Neural cell (in vitro differentiated cells): Measurements from ENCODE around the gene KNG1.

ENCODE experiments used
- EP300 ChIP-seq: fragments of 450-650 bp; conservative IDR thresholded peaks from 2 replicates; pipeline ENCODE4 v1.6.1; 2014; ENCODE audit warnings: antibody characterized with exemption, mild to moderate bottlenecking, moderate library complexity; ENCODE audit not compliant: poor library complexity, severe bottlenecking
- POLR2AphosphoS5 ChIP-seq: IDR thresholded peaks from 2 replicates; pipeline ENCODE4 v1.6.1; 2012
- RAD21 ChIP-seq: fragments of 450-650 bp; conservative IDR thresholded peaks from 2 replicates; pipeline ENCODE4 v1.6.1; 2014; ENCODE audit warnings: antibody characterized with exemption, mild to moderate bottlenecking, moderate library complexity
- SMC3 ChIP-seq: fragments of 450-650 bp; conservative IDR thresholded peaks from 2 replicates; pipeline ENCODE4 v1.6.1; 2014; ENCODE audit warnings: antibody characterized with exemption, mild to moderate bottlenecking, moderate library complexity; ENCODE audit not compliant: poor library complexity
- TAF1 ChIP-seq: IDR thresholded peaks from 2 replicates; pipeline ENCODE4 v1.6.1; 2012; ENCODE audit warnings: low read depth
- TF ChIP-seq, protein P1 (sequence below): fragments of 450-650 bp; IDR thresholded peaks from 2 replicates; pipeline ENCODE4 v1.5.1; 2014; ENCODE audit warnings: antibody characterized with exemption, mild to moderate bottlenecking, moderate library complexity; ENCODE audit not compliant: poor library complexity, severe bottlenecking

DNA sequence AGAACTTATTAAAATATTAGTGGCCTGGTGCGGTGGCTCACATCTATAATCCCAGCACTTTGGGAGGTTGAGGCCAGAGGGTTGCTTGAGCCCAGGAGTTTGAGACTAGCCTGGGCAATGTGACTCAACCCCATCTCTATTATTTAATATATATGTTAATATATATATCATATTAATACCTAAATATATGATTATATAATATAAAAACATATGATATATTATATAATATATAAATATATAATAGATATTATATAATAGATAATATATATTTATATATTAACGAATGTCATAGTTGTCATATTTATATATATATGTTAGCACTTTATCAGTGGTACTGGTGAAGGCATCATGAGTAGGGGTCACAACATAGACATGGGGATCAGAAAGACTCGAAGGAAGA, 46.1 kb upstream of the KNG1 start:
- TF ChIP-seq POLR2AphosphoS5 (no peak), SMC3 (no peak), TAF1 (no peak), EP300 (no peak), RAD21 (no peak)
- TF ChIP-seq, protein P1, sequence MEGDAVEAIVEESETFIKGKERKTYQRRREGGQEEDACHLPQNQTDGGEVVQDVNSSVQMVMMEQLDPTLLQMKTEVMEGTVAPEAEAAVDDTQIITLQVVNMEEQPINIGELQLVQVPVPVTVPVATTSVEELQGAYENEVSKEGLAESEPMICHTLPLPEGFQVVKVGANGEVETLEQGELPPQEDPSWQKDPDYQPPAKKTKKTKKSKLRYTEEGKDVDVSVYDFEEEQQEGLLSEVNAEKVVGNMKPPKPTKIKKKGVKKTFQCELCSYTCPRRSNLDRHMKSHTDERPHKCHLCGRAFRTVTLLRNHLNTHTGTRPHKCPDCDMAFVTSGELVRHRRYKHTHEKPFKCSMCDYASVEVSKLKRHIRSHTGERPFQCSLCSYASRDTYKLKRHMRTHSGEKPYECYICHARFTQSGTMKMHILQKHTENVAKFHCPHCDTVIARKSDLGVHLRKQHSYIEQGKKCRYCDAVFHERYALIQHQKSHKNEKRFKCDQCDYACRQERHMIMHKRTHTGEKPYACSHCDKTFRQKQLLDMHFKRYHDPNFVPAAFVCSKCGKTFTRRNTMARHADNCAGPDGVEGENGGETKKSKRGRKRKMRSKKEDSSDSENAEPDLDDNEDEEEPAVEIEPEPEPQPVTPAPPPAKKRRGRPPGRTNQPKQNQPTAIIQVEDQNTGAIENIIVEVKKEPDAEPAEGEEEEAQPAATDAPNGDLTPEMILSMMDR: no peak
